ENCODE measurements around the gene FOXE1. TPM values are rescaled to one million over a fixed set of nuclear protein-coding genes. Genes with fewer than 3 reads are reported as not detected.

Gene FOXE1
- total RNA-seq, 1 experiment from 2014 or later: 0.79 TPM

- in situ Hi-C loops (cut with HindIII; ENCODE audit: low pct_unique_long_range_greater_than_20kb, low sequenced_read_pairs): no loop called here
- no peak for DNase-seq (ENCODE audit: low read depth, low spot score)
These were observed 4.8 kb downstream of the FOXE1 start for GRCh38 chr9:97857606-97858392.

- in situ Hi-C loops (cut with HindIII; ENCODE audit: low pct_unique_long_range_greater_than_20kb, low sequenced_read_pairs): no loop called here
- no peak for DNase-seq (ENCODE audit: low read depth, low spot score)
These were observed 5.3 kb downstream of the FOXE1 start for GRCh38 chr9:97858393-97858713.

- in situ Hi-C loops (cut with HindIII; ENCODE audit: low pct_unique_long_range_greater_than_20kb, low sequenced_read_pairs): no loop called here
These were observed 5.8 kb downstream of the FOXE1 start for GRCh38 chr9:97858826-97859225.

GRCh38 chr9:97859346-97859745 lies 6.3 kb downstream of the FOXE1 start:
- no peak for DNase-seq (ENCODE audit: low read depth, low spot score)
- in situ Hi-C loops (cut with HindIII; ENCODE audit: low pct_unique_long_range_greater_than_20kb, low sequenced_read_pairs): no loop called here

More at GRCh38 chr9:97858826-97859225, 5.8 kb downstream of the FOXE1 start:
- DNase-seq (ENCODE audit: low read depth, low spot score): no peak

- in situ Hi-C loops (cut with HindIII; ENCODE audit: low pct_unique_long_range_greater_than_20kb, low sequenced_read_pairs): no loop called here
- no peak for DNase-seq (ENCODE audit: low read depth, low spot score)
These were observed 7.6 kb downstream of the FOXE1 start for GRCh38 chr9:97860451-97861147.

- in situ Hi-C loops (cut with HindIII; ENCODE audit: low pct_unique_long_range_greater_than_20kb, low sequenced_read_pairs): no loop called here
These were observed 8.1 kb downstream of the FOXE1 start for GRCh38 chr9:97861148-97861475.

GRCh38 chr9:97863314-97863713 lies 10.3 kb downstream of the FOXE1 start:
- in situ Hi-C loops (cut with HindIII; ENCODE audit: low pct_unique_long_range_greater_than_20kb, low sequenced_read_pairs): no loop called here
- DNase-seq (ENCODE audit: low read depth, low spot score): no peak

More at GRCh38 chr9:97861148-97861475, 8.1 kb downstream of the FOXE1 start:
- DNase-seq (ENCODE audit: low read depth, low spot score): no peak

- DNase-seq (ENCODE audit: low read depth, low spot score): no peak
- in situ Hi-C loops (cut with HindIII; ENCODE audit: low pct_unique_long_range_greater_than_20kb, low sequenced_read_pairs): no loop called here
These were observed 11.4 kb downstream of the FOXE1 start for GRCh38 chr9:97864396-97864795.

GRCh38 chr9:97866300-97866699 lies 13.3 kb downstream of the FOXE1 start:
- no peak for DNase-seq (ENCODE audit: low read depth, low spot score)
- in situ Hi-C loops (cut with HindIII; ENCODE audit: low pct_unique_long_range_greater_than_20kb, low sequenced_read_pairs): no loop called here

- DNase-seq (ENCODE audit: low read depth, low spot score): no peak
- in situ Hi-C loops (cut with HindIII; ENCODE audit: low pct_unique_long_range_greater_than_20kb, low sequenced_read_pairs): no loop called here
These were observed 13.8 kb downstream of the FOXE1 start for GRCh38 chr9:97866848-97867247.

- no peak for DNase-seq (ENCODE audit: low read depth, low spot score)
- in situ Hi-C loops (cut with HindIII; ENCODE audit: low pct_unique_long_range_greater_than_20kb, low sequenced_read_pairs): no loop called here
These were observed 15.8 kb downstream of the FOXE1 start for GRCh38 chr9:97868859-97869258.

- DNase-seq (ENCODE audit: low read depth, low spot score): no peak
- in situ Hi-C loops (cut with HindIII; ENCODE audit: low pct_unique_long_range_greater_than_20kb, low sequenced_read_pairs): no loop called here
These were observed 20.4 kb downstream of the FOXE1 start for GRCh38 chr9:97873425-97873824.

- no peak for DNase-seq (ENCODE audit: low read depth, low spot score)
- in situ Hi-C loops (cut with HindIII; ENCODE audit: low pct_unique_long_range_greater_than_20kb, low sequenced_read_pairs): no loop called here
These were observed 20.9 kb downstream of the FOXE1 start for GRCh38 chr9:97873882-97874281.

GRCh38 chr9:97874624-97875023 lies 21.6 kb downstream of the FOXE1 start:
- in situ Hi-C loops (cut with HindIII; ENCODE audit: low pct_unique_long_range_greater_than_20kb, low sequenced_read_pairs): no loop called here
- no peak for DNase-seq (ENCODE audit: low read depth, low spot score)

GRCh38 chr9:97875111-97875510 lies 22.1 kb downstream of the FOXE1 start:
- no peak for DNase-seq (ENCODE audit: low read depth, low spot score)
- in situ Hi-C loops (cut with HindIII; ENCODE audit: low pct_unique_long_range_greater_than_20kb, low sequenced_read_pairs): no loop called here

- DNase-seq (ENCODE audit: low read depth, low spot score): no peak
- in situ Hi-C loops (cut with HindIII; ENCODE audit: low pct_unique_long_range_greater_than_20kb, low sequenced_read_pairs): no loop called here
These were observed 23.0 kb downstream of the FOXE1 start for GRCh38 chr9:97876061-97876460.

GRCh38 chr9:97880336-97880735 lies 27.3 kb downstream of the FOXE1 start:
- DNase-seq (ENCODE audit: low read depth, low spot score): no peak
- in situ Hi-C loops (cut with HindIII; ENCODE audit: low pct_unique_long_range_greater_than_20kb, low sequenced_read_pairs): no loop called here

GRCh38 chr9:97889941-97890887 lies 37.2 kb downstream of the FOXE1 start:
- DNase-seq (ENCODE audit: low read depth, low spot score): peak; percentile 64
- in situ Hi-C loops (cut with HindIII; ENCODE audit: low pct_unique_long_range_greater_than_20kb, low sequenced_read_pairs): no loop called here
